Subcutaneous abdominal adipose tissue (tissue), 5 donors: ENCODE results near the gene C1QTNF1.

ENCODE experiments used
- H3K27ac ChIP-seq: one replicate; pipeline ENCODE4 v1.7.0; 2013; ENCODE audit warnings: low read depth, mild to moderate bottlenecking, inconsistent platforms, low read length, moderate library complexity
- H3K27me3 ChIP-seq, 5 donors: one replicate each; pipeline ENCODE4 v1.7.0; 2013; ENCODE audit warnings: low read length in 5 of 5, inconsistent platforms in 1 of 5; ENCODE audit not compliant: control insufficient read depth in 5 of 5, insufficient read depth in 4 of 5
- H3K36me3 ChIP-seq, 5 donors: one replicate each; pipeline ENCODE4 v1.7.0; 2013; ENCODE audit warnings: low read length in 5 of 5; ENCODE audit not compliant: control insufficient read depth in 5 of 5, insufficient read depth in 5 of 5
- H3K4me1 ChIP-seq, 5 donors: one replicate each; pipeline ENCODE4 v1.7.0; 2013; ENCODE audit warnings: low read length in 5 of 5, mild to moderate bottlenecking in 3 of 5, moderate library complexity in 1 of 5; ENCODE audit not compliant: control insufficient read depth in 5 of 5, insufficient read depth in 5 of 5
- H3K4me3 ChIP-seq, 5 donors: one replicate each; pipeline ENCODE4 v1.7.0; 2013; ENCODE audit warnings: low read length in 5 of 5, low read depth in 1 of 5
- H3K9ac ChIP-seq, 5 donors: one replicate each; pipeline ENCODE4 v1.7.0; 2013; ENCODE audit warnings: low read length in 5 of 5, mild to moderate bottlenecking in 4 of 5, moderate library complexity in 3 of 5
- H3K9me3 ChIP-seq, 5 donors: one replicate each; pipeline ENCODE4 v1.7.0; 2013; ENCODE audit warnings: low read length in 5 of 5; ENCODE audit not compliant: control insufficient read depth in 5 of 5
- donor health status: healthy.
- donor health status: healthy.
- donor health status: healthy.
- donor health status: healthy.
- donor health status: healthy.

The C1QTNF1 gene

DNA sequence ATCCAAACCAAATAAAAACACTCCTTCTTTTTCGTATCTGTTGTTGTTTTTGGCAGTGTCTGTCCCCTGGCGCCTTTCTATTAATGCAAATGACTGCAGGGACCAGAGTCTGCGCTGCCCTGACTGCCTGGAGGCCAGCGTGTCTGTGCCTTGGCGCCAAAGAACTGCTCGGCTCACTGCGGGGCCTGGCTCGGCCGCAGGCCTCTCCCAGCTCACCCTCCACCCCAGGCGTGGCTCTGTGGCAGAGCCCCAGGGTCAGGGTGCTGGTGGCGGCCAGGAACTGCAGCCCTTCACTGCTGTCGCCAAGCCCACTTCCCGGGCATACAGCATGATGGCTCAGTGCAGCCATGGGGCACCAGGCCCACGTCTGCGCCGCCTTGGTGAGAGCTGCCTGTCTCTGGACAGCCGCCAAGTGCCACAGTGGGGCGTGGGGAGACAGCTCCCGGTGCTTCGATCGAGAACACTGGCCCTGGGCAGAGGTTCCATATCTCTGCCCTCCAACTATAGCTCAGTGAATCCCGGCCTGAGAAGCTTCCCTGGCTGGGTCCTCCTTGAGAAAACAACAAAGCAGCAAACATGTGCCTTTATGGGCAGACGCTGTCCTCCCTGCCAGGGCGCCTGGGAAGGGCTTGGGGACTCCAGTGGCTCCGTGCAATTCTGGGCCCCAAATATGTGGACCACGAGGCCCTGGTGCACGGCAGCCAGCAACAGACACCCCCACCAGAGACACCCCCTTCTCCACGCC, 25.5 kb upstream of the C1QTNF1 start:
- Histone ChIP-seq H3K9ac (no peak overlapping the region), H3K4me1 (peaks cover 0 to 30% (median 10%) of the 10 kb centered on the region in 5 donors), H3K9me3 (no peaks in the 10 kb centered on the region), H3K27me3 (no peaks in the 10 kb centered on the region), H3K36me3 (peaks cover 0 to 77% (median 53%) of the 10 kb centered on the region in 5 donors), H3K27ac (no peak overlapping the region), H3K4me3 (no peak overlapping the region)

DNA sequence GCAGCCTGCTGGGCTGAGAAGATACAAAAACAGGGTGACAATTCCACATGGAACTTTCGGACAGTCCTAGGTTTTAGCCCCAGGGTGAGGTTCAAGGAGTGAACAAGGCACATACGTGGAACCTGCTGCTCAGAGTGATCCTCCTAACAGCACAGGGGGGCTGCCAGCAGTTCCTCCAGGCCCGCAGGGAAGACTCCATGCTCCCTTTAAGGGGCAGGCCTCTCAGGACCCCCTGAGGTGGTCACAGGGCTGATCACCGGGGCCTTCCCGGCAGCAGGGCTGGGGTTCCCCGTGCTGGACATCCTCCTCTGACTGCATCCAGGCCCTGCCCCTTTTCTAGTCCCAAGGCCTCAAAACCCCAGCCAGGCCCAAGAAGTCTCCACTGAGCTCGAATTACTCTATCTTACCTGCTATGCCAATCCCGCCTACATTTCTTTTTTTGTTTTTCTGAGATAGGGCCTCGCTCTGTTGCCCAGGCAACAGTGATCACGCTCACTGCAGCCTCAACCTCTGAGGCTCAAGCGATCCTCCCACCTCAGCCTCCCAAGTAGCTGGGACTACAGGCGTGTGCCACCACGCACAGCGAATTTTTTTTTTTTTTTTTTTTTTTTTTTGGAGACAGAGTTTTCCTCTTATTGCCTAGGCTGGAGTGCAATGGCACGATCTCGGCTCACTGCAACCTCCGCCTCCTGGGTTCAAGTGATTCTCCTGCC, 24.8 kb upstream of the C1QTNF1 start:
- Histone ChIP-seq H3K27me3 (no peaks in the 10 kb centered on the region), H3K36me3 (peaks cover 0 to 72% (median 46%) of the 10 kb centered on the region in 5 donors), H3K4me1 (peaks cover 0 to 33% (median 10%) of the 10 kb centered on the region in 5 donors), H3K4me3 (no peak overlapping the region), H3K27ac (no peak overlapping the region), H3K9me3 (no peaks in the 10 kb centered on the region), H3K9ac (no peak overlapping the region)

DNA sequence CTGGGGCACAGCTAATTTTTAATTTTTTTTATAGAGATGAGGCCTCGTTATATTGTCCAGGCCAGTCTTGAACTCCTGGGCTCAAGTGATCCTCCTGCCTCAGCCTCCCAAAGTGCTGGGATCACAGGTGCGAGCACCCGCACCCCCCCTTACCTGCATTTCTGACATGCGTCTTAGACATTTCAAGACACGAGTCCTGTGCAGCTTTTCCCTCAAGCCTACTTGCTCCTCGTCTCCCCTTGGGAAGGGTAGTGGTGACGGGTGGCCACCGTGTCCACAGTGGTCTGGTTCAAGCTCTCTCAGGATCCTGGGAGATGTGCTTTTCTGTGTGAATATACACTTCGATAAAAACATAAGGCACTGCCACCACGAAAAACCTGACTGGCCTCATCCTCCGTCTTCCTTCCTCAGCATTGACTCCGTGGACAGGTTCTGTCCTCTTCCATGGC, 24.0 kb upstream of the C1QTNF1 start:
- Histone ChIP-seq H3K9me3 (no peaks in the 10 kb centered on the region), H3K9ac (no peak overlapping the region), H3K36me3 (peaks cover 0 to 64% (median 38%) of the 10 kb centered on the region in 5 donors), H3K27me3 (no peaks in the 10 kb centered on the region), H3K27ac (no peak overlapping the region), H3K4me3 (no peak overlapping the region), H3K4me1 (peaks cover 0 to 33% (median 10%) of the 10 kb centered on the region in 5 donors)

DNA sequence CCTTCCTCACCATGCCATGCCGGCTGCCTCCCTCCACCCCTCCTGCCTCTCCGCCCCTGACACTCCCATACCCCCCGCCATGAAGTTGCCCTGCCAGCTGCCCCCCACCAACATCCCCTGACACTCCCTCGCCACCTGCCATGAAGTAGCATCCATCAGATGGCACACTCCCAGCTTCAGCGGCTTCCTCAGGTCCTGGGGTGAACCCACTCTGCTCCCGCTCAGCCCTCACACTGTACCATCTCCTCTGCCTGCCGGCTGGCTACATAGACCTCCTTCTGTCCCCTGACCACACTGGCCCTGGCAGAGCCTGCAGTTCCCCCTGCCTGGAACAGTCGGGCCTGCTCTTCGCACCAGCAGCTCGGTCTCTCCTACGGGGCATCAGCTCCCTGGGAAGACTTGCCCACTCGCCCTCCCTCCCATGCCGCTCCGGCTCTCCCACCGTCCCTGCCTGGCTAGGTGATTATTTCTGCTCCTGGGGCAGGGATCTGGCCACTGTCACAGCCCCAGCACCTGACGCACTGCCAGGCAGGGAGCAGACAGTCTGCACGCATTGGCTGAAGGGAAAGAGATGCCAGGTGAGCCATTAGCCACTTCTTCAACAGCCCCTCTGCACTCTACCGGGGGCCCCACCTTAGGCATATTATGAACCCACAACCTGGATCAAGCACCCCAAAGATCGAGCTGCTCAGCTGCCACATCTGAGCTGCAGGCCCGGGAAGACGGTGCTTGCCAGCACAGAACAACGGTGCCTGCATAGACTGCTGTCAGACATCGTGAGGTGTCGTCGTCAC, 23.4 kb upstream of the C1QTNF1 start:
- Histone ChIP-seq H3K9me3 (no peaks in the 10 kb centered on the region), H3K27ac (no peak overlapping the region), H3K9ac (no peak overlapping the region), H3K27me3 (no peaks in the 10 kb centered on the region), H3K4me1 (peaks cover 0 to 38% (median 16%) of the 10 kb centered on the region in 5 donors), H3K4me3 (no peak overlapping the region), H3K36me3 (peaks cover 0 to 58% (median 36%) of the 10 kb centered on the region in 5 donors)

DNA sequence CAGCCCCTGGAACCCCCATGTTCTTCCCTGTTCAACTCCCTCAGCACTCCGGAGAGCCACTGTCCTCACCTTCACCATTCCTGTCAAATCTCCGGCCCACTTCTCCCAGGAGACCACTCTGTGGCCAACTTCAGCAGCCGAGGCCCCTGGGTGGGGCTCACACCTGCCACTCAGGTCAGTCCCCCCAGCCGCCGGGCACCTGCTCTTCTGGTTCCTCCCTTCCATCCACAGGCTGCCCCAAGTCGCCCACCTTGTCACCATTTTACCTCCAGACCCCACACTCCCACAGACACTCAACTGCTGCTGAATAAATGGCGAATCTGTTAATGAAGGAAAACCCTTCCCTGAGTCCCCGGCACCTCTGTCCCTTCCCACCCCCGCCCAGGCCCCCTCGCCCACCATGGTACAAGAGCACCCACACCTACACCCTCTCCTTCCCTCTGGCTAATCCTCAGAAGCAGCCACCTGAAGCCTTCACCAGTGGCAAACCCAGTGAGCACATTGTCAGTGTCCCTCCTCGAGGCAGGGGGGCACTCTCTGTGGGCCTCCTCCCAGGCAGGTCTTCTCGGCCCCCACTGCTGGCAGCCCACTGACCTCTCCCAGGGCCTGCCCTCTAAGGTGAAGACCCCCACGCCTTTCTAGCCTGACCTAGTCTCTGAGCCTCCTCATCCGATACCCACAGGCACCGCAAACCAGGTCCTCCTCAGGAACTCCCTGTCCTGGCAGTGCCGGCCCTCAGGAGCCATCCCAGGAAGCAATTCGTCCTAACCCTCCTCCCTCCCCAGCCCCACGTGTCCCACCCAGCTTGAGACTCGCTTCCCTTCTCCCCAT, 22.6 kb upstream of the C1QTNF1 start:
- Histone ChIP-seq H3K27me3 (no peaks in the 10 kb centered on the region), H3K27ac (no peak overlapping the region), H3K36me3 (peaks cover 0 to 50% (median 28%) of the 10 kb centered on the region in 5 donors), H3K9me3 (no peaks in the 10 kb centered on the region), H3K4me1 (peaks cover 3 to 39% (median 21%) of the 10 kb centered on the region in 5 donors), H3K9ac (no peak overlapping the region), H3K4me3 (no peak overlapping the region)

DNA sequence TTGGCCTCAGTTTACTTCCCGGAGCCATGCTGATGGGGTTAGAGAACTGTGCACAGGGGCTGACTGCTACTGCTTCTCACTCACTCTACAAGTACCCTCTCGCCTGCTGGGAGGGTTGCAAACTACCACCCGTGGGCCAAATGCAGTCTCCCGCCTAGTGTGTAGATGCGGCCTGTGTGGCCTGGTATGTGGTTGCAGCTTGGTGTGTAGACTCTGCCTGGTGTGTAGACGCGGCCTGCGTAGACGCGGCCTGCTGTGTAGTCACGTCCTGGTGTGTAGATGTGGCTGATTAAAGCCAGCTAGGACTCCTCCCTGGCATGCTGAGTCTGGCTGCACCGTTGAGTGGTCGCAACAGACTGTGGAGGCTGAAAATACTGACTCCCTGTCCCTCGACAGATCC, 21.7 kb upstream of the C1QTNF1 start:
- Histone ChIP-seq H3K27ac (no peak overlapping the region), H3K36me3 (peaks cover 0 to 42% (median 19%) of the 10 kb centered on the region in 5 donors), H3K9me3 (no peaks in the 10 kb centered on the region), H3K4me1 (peaks cover 6 to 44% (median 28%) of the 10 kb centered on the region in 5 donors), H3K9ac (no peak overlapping the region), H3K4me3 (no peak overlapping the region), H3K27me3 (no peaks in the 10 kb centered on the region)

DNA sequence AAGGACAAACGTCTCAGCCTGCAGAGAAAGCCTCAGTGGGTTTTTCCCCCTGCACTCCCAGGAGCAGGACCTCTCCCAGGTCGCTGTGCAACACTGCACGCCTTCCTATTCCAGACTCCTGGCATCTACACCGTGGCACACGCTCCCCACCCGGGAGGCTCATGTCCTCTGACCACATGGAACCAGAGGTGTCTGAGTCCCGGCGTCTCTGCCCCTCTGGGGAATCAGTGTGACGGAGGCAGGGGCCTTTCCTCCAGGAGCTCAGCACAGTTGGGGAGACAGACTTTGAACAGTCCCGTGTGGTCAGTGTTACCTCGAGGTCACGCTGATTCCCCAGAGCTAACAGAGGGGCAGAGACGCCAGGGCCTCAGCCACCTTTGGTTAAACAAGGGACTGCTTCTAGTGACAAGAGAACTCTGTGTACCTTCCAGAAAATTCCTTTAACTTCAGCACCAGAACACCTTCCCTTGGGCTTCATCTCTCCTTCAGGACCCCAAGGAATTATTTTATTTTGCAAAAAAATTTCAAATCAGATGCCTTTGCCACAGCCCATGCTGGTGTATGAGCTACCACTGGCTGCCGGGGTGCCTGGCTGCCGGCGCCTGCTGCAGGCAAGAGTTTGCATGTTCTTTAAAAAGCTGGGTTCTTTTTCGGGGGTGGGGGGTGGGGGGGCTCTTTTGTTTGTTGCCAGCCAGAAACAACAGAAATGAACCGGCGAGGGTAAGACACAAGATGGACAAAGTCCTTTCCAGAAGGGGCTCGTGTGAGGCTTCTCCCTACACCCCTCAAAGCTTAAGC, 21.0 kb upstream of the C1QTNF1 start:
- peaks cover 0 to 35% (median 18%) of the 10 kb centered on the region in 5 donors for H3K36me3 ChIP-seq
- H3K27ac ChIP-seq, result no peak overlapping the region
- no peak overlapping the region for H3K4me3 ChIP-seq
- H3K9me3 ChIP-seq, result no peaks in the 10 kb centered on the region
- H3K4me1 ChIP-seq, result peaks cover 6 to 51% (median 34%) of the 10 kb centered on the region in 5 donors
- H3K27me3 ChIP-seq, result no peaks in the 10 kb centered on the region
- no peak overlapping the region for H3K9ac ChIP-seq

DNA sequence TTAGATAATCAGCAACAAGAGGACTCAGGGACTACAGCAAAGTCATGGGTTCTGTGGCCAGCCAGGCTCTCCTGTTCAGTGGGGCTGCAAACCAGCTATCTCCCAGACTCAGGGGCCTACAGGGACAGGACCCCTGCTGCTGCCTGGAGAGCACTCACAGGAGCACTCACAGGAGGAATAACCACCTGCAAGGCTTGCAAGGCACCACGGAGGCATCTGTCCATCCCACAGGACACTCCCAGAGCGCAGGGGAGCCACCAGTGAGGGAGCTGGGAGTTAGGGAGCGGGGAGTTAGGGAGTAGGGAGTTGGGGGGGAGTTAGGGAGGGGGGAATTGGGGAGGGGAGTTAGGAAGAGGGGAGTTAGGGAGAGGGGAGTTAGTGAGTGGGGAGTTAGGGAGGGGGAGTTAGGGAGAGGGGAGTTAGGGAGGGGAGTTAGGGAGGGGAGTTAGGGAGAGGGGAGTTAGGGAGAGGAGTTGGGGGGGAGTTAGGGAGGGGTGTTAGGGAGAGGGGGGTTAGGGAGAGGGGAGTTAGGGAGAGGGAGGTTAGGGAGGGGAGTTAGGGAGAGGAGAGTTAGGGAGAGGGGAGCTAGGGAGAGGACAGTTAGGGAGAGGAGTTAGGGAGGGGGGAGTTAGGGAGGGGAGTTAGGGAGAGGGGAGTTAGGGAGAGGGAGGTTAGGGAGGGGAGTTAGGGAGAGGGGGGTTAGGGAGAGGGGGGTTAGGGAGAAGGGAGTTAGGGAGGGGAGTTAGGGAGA, 20.1 kb upstream of the C1QTNF1 start:
- H3K4me3 ChIP-seq, result no peak overlapping the region
- no peak overlapping the region for H3K9ac ChIP-seq
- no peaks in the 10 kb centered on the region for H3K27me3 ChIP-seq
- peaks cover 12 to 55% (median 38%) of the 10 kb centered on the region in 5 donors for H3K4me1 ChIP-seq
- no peaks in the 10 kb centered on the region for H3K9me3 ChIP-seq
- H3K27ac ChIP-seq, result no peak overlapping the region
- peaks cover 0 to 26% (median 16%) of the 10 kb centered on the region in 5 donors for H3K36me3 ChIP-seq
